HEK293 (cell line): ENCODE results near the gene FAM110D.

Source experiments
- CTCF ChIA-PET: fragments of 350-600 bp; formaldehyde crosslinking; extraction: SDS; loops from one replicate; lab custom pipeline; 2021; ENCODE audit warnings: antibody characterized with exemption; lab: Yijun Ruan, JAX
- POLR2A ChIA-PET: fragments of 300-600 bp; formaldehyde crosslinking; extraction: SDS; loops from one replicate; lab custom pipeline; 2020; ENCODE audit warnings: antibody characterized with exemption, inconsistent platforms; lab: Yijun Ruan, JAX
- H3K27ac ChIP-seq: fragments of 200-500 bp; sonication (Bioruptor generic); 2 replicates; pipeline ENCODE4 v1.5.1; 2014; ENCODE audit warnings: low read depth, low read length, control low read depth, inconsistent platforms; ENCODE audit errors: extremely low read depth
- H3K36me3 ChIP-seq, 2 experiments: fragments of 200-500 bp in 1 of 2; sonication (Bioruptor generic) in 1 of 2; 1 replicate in 1 of 2; 2 replicates in 1 of 2; pipeline ENCODE4 v1.5.1; 2014 to 2017; ENCODE audit warnings: inconsistent platforms in 2 of 2, low read length in 2 of 2; ENCODE audit not compliant: control insufficient read depth in 2 of 2, insufficient read depth in 1 of 2
- H3K4me1 ChIP-seq: fragments of 200-500 bp; sonication (Bioruptor generic); 2 replicates; pipeline ENCODE4 v1.5.1; 2014; ENCODE audit warnings: mild to moderate bottlenecking, low read length, inconsistent platforms; ENCODE audit not compliant: control insufficient read depth, insufficient read depth
- H3K4me3 ChIP-seq: 2 replicates; pipeline ENCODE4 v1.5.1; 2011; ENCODE audit warnings: low read depth, mild to moderate bottlenecking, control low read depth, low read length, moderate library complexity
- H3K9me3 ChIP-seq: fragments of 200-500 bp; sonication (Bioruptor generic); 2 replicates; pipeline ENCODE4 v1.5.1; 2014; ENCODE audit warnings: low read depth, low read length, inconsistent platforms; ENCODE audit not compliant: control insufficient read depth, insufficient read depth
- AEBP2 ChIP-seq: fragments of 450-650 bp; formaldehyde crosslinking; IDR thresholded peaks from 2 replicates; pipeline ENCODE4 v1.5.1; 2016; ENCODE audit warnings: missing biosample characterization, missing genetic modification characterization, borderline replicate concordance
- BCL11A ChIP-seq: fragments of 450-650 bp; formaldehyde crosslinking; IDR thresholded peaks from 2 replicates; pipeline ENCODE4 v1.5.1; 2016; ENCODE audit warnings: low read depth, missing biosample characterization, missing genetic modification characterization
- HIC1 ChIP-seq: fragments of 450-650 bp; formaldehyde crosslinking; IDR thresholded peaks from 2 replicates; pipeline ENCODE4 v1.5.1; 2016; ENCODE audit warnings: missing biosample characterization, missing genetic modification characterization
- HOXD13 ChIP-seq: sonication (generic); formaldehyde crosslinking; IDR thresholded peaks from 2 replicates; pipeline ENCODE4 v1.8.0; 2022; ENCODE audit warnings: missing genetic modification reagents, borderline replicate concordance
- IKZF3 ChIP-seq: fragments of 450-650 bp; IDR thresholded peaks from 2 replicates; pipeline ENCODE4 v1.5.0; 2018; ENCODE audit warnings: missing biosample characterization, mild to moderate bottlenecking, missing genetic modification characterization, moderate library complexity
- KLF1 ChIP-seq: fragments of 450-650 bp; formaldehyde crosslinking; IDR thresholded peaks from 2 replicates; pipeline ENCODE4 v1.5.1; 2016; ENCODE audit warnings: missing biosample characterization, missing genetic modification characterization
- KLF8 ChIP-seq: fragments of 450-650 bp; formaldehyde crosslinking; IDR thresholded peaks from 2 replicates; pipeline ENCODE4 v1.5.1; 2016; ENCODE audit warnings: missing biosample characterization, missing genetic modification characterization
- PATZ1 ChIP-seq: fragments of 450-650 bp; formaldehyde crosslinking; IDR thresholded peaks from 2 replicates; pipeline ENCODE4 v1.5.1; 2016; ENCODE audit warnings: missing biosample characterization, missing genetic modification characterization
- PRDM6 ChIP-seq: fragments of 450-650 bp; formaldehyde crosslinking; IDR thresholded peaks from 2 replicates; pipeline ENCODE4 v1.5.1; 2017; ENCODE audit warnings: missing biosample characterization, missing genetic modification characterization
- SALL2 ChIP-seq: fragments of 450-650 bp; formaldehyde crosslinking; IDR thresholded peaks from 2 replicates; pipeline ENCODE4 v1.5.0; 2017; ENCODE audit warnings: missing biosample characterization, mild to moderate bottlenecking, missing genetic modification characterization, borderline replicate concordance
- SP7 ChIP-seq: fragments of 450-650 bp; formaldehyde crosslinking; IDR thresholded peaks from 2 replicates; pipeline ENCODE4 v1.5.1; 2016; ENCODE audit warnings: missing biosample characterization, missing genetic modification characterization
- ZBTB10 ChIP-seq: fragments of 450-650 bp; formaldehyde crosslinking; IDR thresholded peaks from 2 replicates; pipeline ENCODE4 v1.5.1; 2016; ENCODE audit warnings: missing biosample characterization, missing genetic modification characterization
- ZBTB26 ChIP-seq: fragments of 450-650 bp; formaldehyde crosslinking; optimal IDR thresholded peaks from 2 replicates; pipeline ENCODE3; 2016; ENCODE audit warnings: missing biosample characterization, mild to moderate bottlenecking, missing genetic modification characterization
- ZNF146 ChIP-seq: fragments of 450-650 bp; formaldehyde crosslinking; IDR thresholded peaks from 2 replicates; pipeline ENCODE4 v1.5.1; 2016; ENCODE audit warnings: missing biosample characterization, missing genetic modification characterization
- ZNF155 ChIP-seq: fragments of 450-650 bp; formaldehyde crosslinking; IDR thresholded peaks from 2 replicates; pipeline ENCODE4 v1.5.1; 2016; ENCODE audit warnings: missing biosample characterization, missing genetic modification characterization
- ZNF175 ChIP-seq: fragments of 450-650 bp; formaldehyde crosslinking; IDR thresholded peaks from 2 replicates; pipeline ENCODE4 v1.5.1; 2016; ENCODE audit warnings: missing biosample characterization, missing genetic modification characterization
- ZNF223 ChIP-seq: fragments of 450-650 bp; formaldehyde crosslinking; IDR thresholded peaks from 2 replicates; pipeline ENCODE4 v1.5.1; 2016; ENCODE audit warnings: missing biosample characterization, missing genetic modification characterization
- ZNF292 ChIP-seq: fragments of 450-650 bp; formaldehyde crosslinking; IDR thresholded peaks from 2 replicates; pipeline ENCODE4 v1.5.1; 2016; ENCODE audit warnings: low read depth, missing biosample characterization, missing genetic modification characterization, borderline replicate concordance
- ZNF354C ChIP-seq: fragments of 450-650 bp; formaldehyde crosslinking; IDR thresholded peaks from 2 replicates; pipeline ENCODE4 v1.5.1; 2016; ENCODE audit warnings: missing biosample characterization, missing genetic modification characterization, low read depth, borderline replicate concordance
- ZNF48 ChIP-seq: fragments of 450-650 bp; formaldehyde crosslinking; IDR thresholded peaks from 2 replicates; pipeline ENCODE4 v1.5.1; 2016; ENCODE audit warnings: missing biosample characterization, missing genetic modification characterization
- ZNF530 ChIP-seq: fragments of 450-650 bp; formaldehyde crosslinking; IDR thresholded peaks from 2 replicates; pipeline ENCODE4 v1.5.1; 2016; ENCODE audit warnings: low read depth, missing biosample characterization, missing genetic modification characterization
- ZNF585B ChIP-seq: fragments of 450-650 bp; formaldehyde crosslinking; IDR thresholded peaks from 2 replicates; pipeline ENCODE4 v1.5.1; 2016; ENCODE audit warnings: missing biosample characterization, missing genetic modification characterization
- ZNF623 ChIP-seq: fragments of 450-650 bp; formaldehyde crosslinking; IDR thresholded peaks from 2 replicates; pipeline ENCODE4 v1.5.1; 2016; ENCODE audit warnings: missing biosample characterization, missing genetic modification characterization
- ZNF654 ChIP-seq: fragments of 450-650 bp; formaldehyde crosslinking; IDR thresholded peaks from 2 replicates; pipeline ENCODE4 v1.5.1; 2016; ENCODE audit warnings: low read depth, missing biosample characterization, missing genetic modification characterization

FAM110D gene

GRCh38 chr1:26182383-26182696, 23.5 kb downstream of the FAM110D start (continued):
- TF ChIP-seq ZBTB26 (tag by site-specific recombination) (no peak), KLF1 (tag by site-specific recombination) (no peak), KLF8 (tag by site-specific recombination) (no peak), HOXD13 (CRISPR knock-in tag) (no peak), IKZF3 (tag by site-specific recombination) (no peak), ZNF530 (tag by site-specific recombination) (no peak), AEBP2 (tag by site-specific recombination) (no peak)

GRCh38 chr1:26184086-26184485, 25.2 kb downstream of the FAM110D start:
- Histone ChIP-seq H3K4me3 (no peak overlapping the region), H3K9me3 (no peaks in the 10 kb centered on the region), H3K4me1 (no peaks in the 10 kb centered on the region), H3K36me3 (no peaks in the 10 kb centered on the region), H3K27ac (no peak overlapping the region)
- CTCF ChIA-PET, result no interaction called here
- POLR2A ChIA-PET, result no interaction called here
- no peak for TF ChIP-seq BCL11A (tag by site-specific recombination)
- TF ChIP-seq ZNF354C (tag by site-specific recombination), result no peak
- TF ChIP-seq ZBTB10 (tag by site-specific recombination), result no peak
- no peak for TF ChIP-seq PATZ1
- TF ChIP-seq ZNF155 (tag by site-specific recombination), result no peak
- no peak for TF ChIP-seq SP7 (tag by site-specific recombination)
- no peak for TF ChIP-seq ZNF223 (tag by site-specific recombination)
- no peak for TF ChIP-seq ZNF623
- no peak for TF ChIP-seq ZNF48
- no peak for TF ChIP-seq ZNF654 (tag by site-specific recombination)
- TF ChIP-seq ZNF585B (tag by site-specific recombination), result no peak
- no peak for TF ChIP-seq PRDM6
- no peak for TF ChIP-seq HIC1 (tag by site-specific recombination)
- no peak for TF ChIP-seq ZNF292 (tag by site-specific recombination)
- TF ChIP-seq ZNF146 (tag by site-specific recombination), result no peak
- no peak for TF ChIP-seq IKZF3 (tag by site-specific recombination)
- TF ChIP-seq KLF8 (tag by site-specific recombination), result no peak
- no peak for TF ChIP-seq ZNF175 (tag by site-specific recombination)
- TF ChIP-seq SALL2, result no peak
